ENCODE results near the gene RAD54L. TPM values are rescaled to one million over a fixed set of nuclear protein-coding genes. Genes with fewer than 3 reads are reported as not detected.

The RAD54L gene
- total and polyA plus RNA-seq, 10 of the 15 experiments (the other 5 are each of a cell fraction or from before 2014, with no cell fraction given), result 12.9 to 54.2 (median 23.6) TPM

GRCh38 chr1:46317323-46317722 is 69.8 kb downstream of the RAD54L start:
- Histone ChIP-seq H3K27ac (ENCODE audit: control insufficient read depth, insufficient read depth) (no peak overlapping the region), H2AFZ (ENCODE audit: control insufficient read depth, low read depth, low read length) (no peak overlapping the region), H3K27me3 (replicated peaks in 1 of 2; ENCODE audit: control insufficient read depth in 2 of 2, insufficient read depth in 2 of 2, low read length in 1 of 2) (no peaks in the 10 kb centered on the region), H3K79me2 (ENCODE audit: control insufficient read depth, insufficient read depth, low read length) (peaks cover 42% of the 10 kb centered on the region), H3K4me1 (ENCODE audit: control insufficient read depth, insufficient read depth, low read length) (peaks cover 12% of the 10 kb centered on the region; the same call in 1 of the 2 replicates), H3K9ac (ENCODE audit: control insufficient read depth, insufficient read depth, low read length) (no peak overlapping the region), H3K9me3 (replicated peaks; ENCODE audit: control insufficient read depth, insufficient read depth, low read length) (no peaks in the 10 kb centered on the region), H4K20me1 (ENCODE audit: control insufficient read depth, insufficient read depth) (no peaks in the 10 kb centered on the region), H3K36me3 (ENCODE audit: control insufficient read depth in 2 of 2, insufficient read depth in 2 of 2, low read length in 1 of 2) (peaks cover 0 to 14% of the 10 kb centered on the region in 2 experiments), H3K4me2 (ENCODE audit: control insufficient read depth, insufficient read depth) (no peak overlapping the region), H3K4me3 (no peak overlapping the region)
- no TSS peak for BruUV-seq (replicated peaks)
- in situ Hi-C loops (cut with MboI) (no loop called here), intact Hi-C loops (cut with micrococcal nuclease; ENCODE audit: unreplicated experiment) (no loop called here)
- 100% methylated on average over 1 of the region's 1 CpG for WGBS (ENCODE audit: insufficient coverage, insufficient replicate concordance, low lambda C conversion rate, missing lambda C conversion rate)
- ChIA-PET RAD21 (ENCODE audit: unreplicated experiment) (interaction anchor here (2.0 to 2.2 kb wide), 2 partner anchors 9 to 14 kb away, joined by 6 to 8 read pairs; partner anchors contain the start of genes LRRC41 and UQCRH), SMC1A (ENCODE audit: uncharacterized antibody, unreplicated experiment) (interaction anchor here (1.0 to 4.4 kb wide), 3 partner anchors 9 to 28 kb away, joined by 3 to 26 read pairs (median 7); no protein-coding TSS in a partner anchor), CTCF (interaction anchor here (0.6 to 3.3 kb wide), 4 partner anchors 9 to 317 kb away, joined by 3 to 19 read pairs (median 6); no protein-coding TSS in a partner anchor), POLR2A (interaction anchor here (0.6 to 2.6 kb wide), 7 partner anchors 9 to 272 kb away, joined by 3 to 18 read pairs (median 4); no protein-coding TSS in a partner anchor)
- FAIRE-seq, result no peak
- no peak for ATAC-seq
- DNase-seq (ENCODE audit: low read depth, low spot score), result no peak
- TF ChIP-seq IKZF2 (IDR thresholded peaks at IDR 0.05) (no peak), NRF1 (conservative IDR thresholded peaks at IDR 0.05; ENCODE audit: low read depth, low read length) (no peak), ZSCAN29 (IDR thresholded peaks at IDR 0.05) (no peak), RCOR1 (conservative IDR thresholded peaks at IDR 0.05; ENCODE audit: low read depth, low read length) (no peak), DPF2 (IDR thresholded peaks at IDR 0.05) (no peak), ZNF384 (IDR thresholded peaks at IDR 0.05; ENCODE audit: borderline replicate concordance, low read depth, low read length) (no peak), FOXM1 (IDR thresholded peaks at IDR 0.05; ENCODE audit: low read depth, low read length) (no peak), IRF3 (IDR thresholded peaks at IDR 0.05) (no peak), PAX5 (IDR thresholded peaks at IDR 0.05; ENCODE audit: borderline replicate concordance, low read depth, low read length) (no peak), TARDBP (IDR thresholded peaks at IDR 0.05; ENCODE audit: borderline replicate concordance) (no peak), USF1 (IDR thresholded peaks at IDR 0.05; ENCODE audit: borderline replicate concordance, extremely low read length, insufficient read depth, low read depth, low read length) (no peak), ZNF274 (IDR thresholded peaks at IDR 0.05; ENCODE audit: insufficient read depth, insufficient read length) (no peak), ZBTB11 (CRISPR knock-in tag; IDR thresholded peaks at IDR 0.05) (no peak), KDM1A (IDR thresholded peaks at IDR 0.05; ENCODE audit: borderline replicate concordance) (no peak), BMI1 (IDR thresholded peaks at IDR 0.05; ENCODE audit: borderline replicate concordance) (no peak), STAT3 (IDR thresholded peaks at IDR 0.05; ENCODE audit: low read depth, low read length) (no peak), SPI1 (IDR thresholded peaks at IDR 0.05; ENCODE audit: borderline replicate concordance, insufficient read depth, low read depth, low read length) (no peak), NR2C2 (IDR thresholded peaks at IDR 0.05; ENCODE audit: borderline replicate concordance, control insufficient read depth, insufficient read length, low read depth) (no peak), RFX5 (IDR thresholded peaks at IDR 0.05; ENCODE audit: low read depth, low read length) (no peak)

Data from GM12878 (cell line).